HCT116 (cell line): ENCODE measurements around the gene ELAPOR2. TPM values are rescaled to one million over a fixed set of nuclear protein-coding genes. Genes with fewer than 3 reads are reported as not detected.
"Not testable (repeated sequence)": the region's sequence is repeated elsewhere in the genome, so short reads cannot be mapped to it uniquely, and the experiment has no call there.

Experiments
- ATAC-seq: fragments of 200-7000 bp; cut with Tn5 transposase; 2 replicates; pipeline ENCODE4 v1.9.1; 2020; ENCODE audit warnings: mild to moderate bottlenecking, moderate library complexity
- BruUV-seq: library from RNA; stranded (reverse); fragments of 400-500 nt; replicated peaks from 2 replicates; lab custom pipeline; 2021; lab: Mats Ljungman, UMichigan
- CTCF ChIA-PET: fragments of 300-600 bp; sonication (Branson Sonifier 250); formaldehyde crosslinking; loops from one replicate; lab custom pipeline; 2021; ENCODE audit warnings: antibody characterized with exemption; lab: Charles Lee
- POLR2A ChIA-PET: fragments of 300-600, 350-600 bp; sonication (Branson Sonifier 250); formaldehyde crosslinking; loops from one replicate; lab custom pipeline; 2021; ENCODE audit warnings: antibody characterized with exemption; lab: Charles Lee
- RAD21 ChIA-PET, 2 experiments: fragments of 300-600 bp; sonication (Branson Sonifier 250); formaldehyde crosslinking; loops; one replicate each; lab custom pipeline; 2023; ENCODE audit warnings: low total read pairs in 2 of 2; ENCODE audit not compliant: uncharacterized antibody in 2 of 2, unreplicated experiment in 2 of 2, low non-redundant PET in 1 of 2; lab: Charles Lee
- DNase-seq: peaks from one replicate; pipeline ENCODE4 v3.0.0-alpha.2; 2010; ENCODE audit warnings: low read depth, low spot score
- H2AFZ ChIP-seq: fragments of 200-600 bp; shearing (Covaris generic), sonication (generic); 2 replicates; pipeline ENCODE4 v1.6.1; 2017; ENCODE audit warnings: low read depth, mixed run types, mixed read lengths, antibody characterized with exemption, low read length; ENCODE audit not compliant: poor library complexity, severe bottlenecking
- H3K27ac ChIP-seq: 2 replicates; pipeline ENCODE4 v1.5.1; 2012; ENCODE audit warnings: low read depth, low read length
- H3K27me3 ChIP-seq: fragments of 200-600 bp; sonication (generic); 2 replicates; pipeline ENCODE4 v1.6.1; 2016; ENCODE audit warnings: mixed run types, low read length, mixed read lengths; ENCODE audit not compliant: insufficient read depth
- H3K36me3 ChIP-seq, 2 experiments: fragments of 200-500 bp in 1 of 2; fragments of 200-600 bp in 1 of 2; sonication (Bioruptor generic) in 1 of 2; sonication (generic) in 1 of 2; 2 replicates each; pipeline versions ENCODE4 v1.5.1 to v1.6.1; 2014 to 2016; ENCODE audit warnings: low read length in 2 of 2, inconsistent platforms in 1 of 2, mixed read lengths in 1 of 2, mixed run types in 1 of 2; ENCODE audit not compliant: insufficient read depth in 2 of 2, control insufficient read depth in 1 of 2
- H3K4me1 ChIP-seq, 2 experiments: fragments of 200-600 bp in 1 of 2; sonication (generic) in 1 of 2; 2 replicates each; pipeline versions ENCODE4 v1.5.1 to v1.6.1; 2012 to 2017; ENCODE audit warnings: low read length in 2 of 2, inconsistent platforms in 1 of 2, mild to moderate bottlenecking in 1 of 2, mixed read lengths in 1 of 2, mixed run types in 1 of 2, moderate library complexity in 1 of 2; ENCODE audit not compliant: insufficient read depth in 2 of 2, control insufficient read depth in 1 of 2
- H3K4me2 ChIP-seq: fragments of 200-600 bp; sonication (generic); 2 replicates; pipeline ENCODE4 v1.6.1; 2017; ENCODE audit warnings: mixed run types, low read length, mixed read lengths
- H3K4me3 ChIP-seq, 2 experiments: fragments of 200-600 bp in 1 of 2; sonication (generic) in 1 of 2; replicated peaks in 1 of 2; 2 replicates each; pipeline ENCODE4 v1.5.1; 2011 to 2016; ENCODE audit warnings: low read length in 2 of 2, control low read depth in 1 of 2, low read depth in 1 of 2, mild to moderate bottlenecking in 1 of 2, mixed read lengths in 1 of 2, mixed run types in 1 of 2
- H3K79me2 ChIP-seq: fragments of 200-600 bp; sonication (generic); 2 replicates; pipeline ENCODE4 v1.6.1; 2017; ENCODE audit warnings: mild to moderate bottlenecking, mixed run types, low read length, moderate library complexity, mixed read lengths; ENCODE audit not compliant: insufficient read depth
- H3K9ac ChIP-seq: fragments of 200-600 bp; sonication (generic); 2 replicates; pipeline ENCODE4 v1.6.1; 2016; ENCODE audit warnings: low read length, mixed read lengths
- H3K9me2 ChIP-seq: fragments of 200-600 bp; sonication (generic), shearing (Covaris generic); 2 replicates; pipeline ENCODE4 v1.6.1; 2017; ENCODE audit warnings: mixed run types, mild to moderate bottlenecking, moderate library complexity; ENCODE audit not compliant: insufficient read depth
- H3K9me3 ChIP-seq, 2 experiments: fragments of 200-500 bp in 1 of 2; fragments of 200-600 bp in 1 of 2; sonication (Bioruptor generic) in 1 of 2; sonication (generic) in 1 of 2; 2 replicates each; pipeline ENCODE4 v1.6.1; 2014 to 2017; ENCODE audit warnings: low read length in 2 of 2, mixed read lengths in 2 of 2, inconsistent platforms in 1 of 2, low read depth in 1 of 2, mild to moderate bottlenecking in 1 of 2, mixed run types in 1 of 2, moderate library complexity in 1 of 2; ENCODE audit not compliant: control insufficient read depth in 1 of 2, insufficient read depth in 1 of 2
- H4K20me1 ChIP-seq: fragments of 200-600 bp; sonication (generic), shearing (Covaris generic); 2 replicates; pipeline ENCODE4 v1.6.1; 2017; ENCODE audit warnings: mixed run types, mild to moderate bottlenecking, moderate library complexity; ENCODE audit not compliant: insufficient read depth
- intact Hi-C: fragments of 100-400 bp; cut with micrococcal nuclease; formaldehyde crosslinking; loops from 2 replicates; pipeline ENCODE4 v1.10.0; 2022
- total RNA-seq: library from RNA; stranded (reverse); gene quantifications from one replicate; pipeline ENCODE4 v1.2.1, GENCODE V29; 2021; ENCODE audit not compliant: unreplicated experiment

Gene ELAPOR2
- total RNA-seq, 1 experiment from 2014 or later: 26.0 TPM

- H3K9ac ChIP-seq, H4K20me1 ChIP-seq, H3K4me3 ChIP-seq, H3K9me3 ChIP-seq, H2AFZ ChIP-seq, ATAC-seq, H3K79me2 ChIP-seq, POLR2A ChIA-PET, H3K27me3 ChIP-seq, H3K27ac ChIP-seq, BruUV-seq, H3K4me1 ChIP-seq, H3K4me2 ChIP-seq, RAD21 ChIA-PET, DNase-seq, H3K36me3 ChIP-seq, intact Hi-C loops, H3K9me2 ChIP-seq, CTCF ChIA-PET: not testable (repeated sequence)
Measured at GRCh38 chr7:87044713-87045112, 14.7 kb downstream of the ELAPOR2 start.

GRCh38 chr7:87041586-87041985 is 17.9 kb downstream of the ELAPOR2 start:
- POLR2A ChIA-PET, H2AFZ ChIP-seq, H3K4me2 ChIP-seq, H3K27me3 ChIP-seq, H3K4me1 ChIP-seq, H3K9me2 ChIP-seq, BruUV-seq, H3K4me3 ChIP-seq, H3K9ac ChIP-seq, intact Hi-C loops, H3K9me3 ChIP-seq, H3K36me3 ChIP-seq, DNase-seq, CTCF ChIA-PET, RAD21 ChIA-PET, H3K27ac ChIP-seq, H4K20me1 ChIP-seq, ATAC-seq: not testable (repeated sequence)
- H3K79me2 ChIP-seq: peaks cover 28% of the 10 kb centered on the region

DNA sequence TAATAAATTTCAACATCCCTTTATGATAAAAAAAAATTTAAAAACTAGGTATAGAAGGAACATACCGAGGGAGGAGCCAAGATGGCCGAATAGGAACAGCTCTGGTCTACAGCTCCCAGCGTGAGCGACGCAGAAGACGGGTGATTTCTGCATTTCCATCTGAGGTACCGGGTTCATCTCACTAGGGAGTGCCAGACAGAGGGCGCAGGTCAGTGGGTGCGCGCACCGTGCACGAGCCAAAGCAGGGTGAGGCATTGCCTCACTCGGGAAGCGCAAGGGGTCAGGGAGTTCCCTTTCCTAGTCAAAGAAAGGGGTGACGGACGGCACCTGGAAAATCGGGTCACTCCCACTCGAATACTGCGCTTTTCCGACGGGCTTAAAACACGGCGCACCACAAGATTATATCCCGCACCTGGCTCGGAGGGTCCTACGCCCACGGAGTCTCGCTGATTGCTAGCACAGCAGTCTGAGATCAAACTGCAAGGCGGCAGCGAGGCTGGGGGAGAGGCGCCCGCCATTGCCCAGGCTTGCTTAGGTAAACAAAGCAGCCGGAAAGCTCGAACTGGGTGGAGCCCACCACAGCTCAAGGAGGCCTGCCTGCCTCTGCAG is 19.7 kb downstream of the ELAPOR2 start:
- ATAC-seq: peak; percentile 75
- POLR2A ChIA-PET: interaction anchor here (0.7 kb wide), 1 partner anchor 320 kb away, joined by 3 read pairs; no protein-coding TSS in a partner anchor
- Histone ChIP-seq H3K4me3 (peak overlapping the region; percentile 78 to 81), H3K9ac (peak overlapping the region; percentile 71), H2AFZ (peak overlapping the region; percentile 81), H3K79me2 (peaks cover 42% of the 10 kb centered on the region), H3K4me2 (peak overlapping the region; percentile 91), H3K27ac (peak overlapping the region; percentile 59)
- H3K4me1 ChIP-seq, DNase-seq, BruUV-seq, H3K27me3 ChIP-seq, CTCF ChIA-PET, H3K9me2 ChIP-seq, RAD21 ChIA-PET, H3K36me3 ChIP-seq, H3K9me3 ChIP-seq, H4K20me1 ChIP-seq: not testable (repeated sequence)
- intact Hi-C loops: loop anchor here (10.0 kb wide), 1 partner anchor 195 kb away; no protein-coding TSS in a partner anchor
